Adrenal gland (tissue), 12 donors: Measurements from ENCODE around the gene CCDC120. TPM values are rescaled to one million over a fixed set of nuclear protein-coding genes. Genes with fewer than 3 reads are reported as not detected.

Experiments used
- DNase-seq, 7 donors: peaks; one replicate each; pipeline ENCODE4 v3.0.0-alpha.2; 2019 to 2020
- H3K27ac ChIP-seq, 5 donors: fragments of 200-600 bp; sonication (generic) in 4 of 5; 1 replicate in 3 of 5; 2 replicates in 2 of 5; pipeline versions ENCODE4 v1.5.1 to v1.8.0; 2016 to 2020; ENCODE audit warnings: mild to moderate bottlenecking in 1 of 5
- H3K27me3 ChIP-seq: fragments of 200-600 bp; 2 replicates; pipeline ENCODE4 v1.8.0; 2021
- H3K36me3 ChIP-seq, 2 donors: fragments of 200-600 bp; replicated peaks in 1 of 2; 1 replicate in 1 of 2; 2 replicates in 1 of 2; pipeline versions ENCODE4 v1.5.1 to v1.8.0; 2018 to 2022
- H3K4me1 ChIP-seq, 2 donors: fragments of 200-600 bp; replicated peaks in 1 of 2; 1 replicate in 1 of 2; 2 replicates in 1 of 2; pipeline versions ENCODE4 v1.5.1 to v1.8.0; 2018 to 2021
- H3K4me3 ChIP-seq, 4 donors: fragments of 200-600 bp; sonication (generic) in 3 of 4; one replicate each; pipeline ENCODE4 v1.5.1; 2016 to 2018
- H3K9me3 ChIP-seq, 3 donors: fragments of 200-600 bp; sonication (generic) in 1 of 3; replicated peaks in 1 of 3; 1 replicate in 2 of 3; 2 replicates in 1 of 3; pipeline versions ENCODE4 v1.5.1 to v1.8.0; 2016 to 2021
- CTCF ChIP-seq, 6 experiments: fragments of 450-650 bp in 4 of 6; fragments of 200-600 bp in 2 of 6; sonication (generic) in 1 of 6; IDR thresholded peaks; 1 replicate in 5 of 6; 2 replicates in 1 of 6; pipeline versions ENCODE4 v1.5.1 to v1.8.0; 2016 to 2021; ENCODE audit warnings: antibody characterized with exemption in 6 of 6, mild to moderate bottlenecking in 2 of 6, moderate library complexity in 1 of 6
- POLR2A ChIP-seq, 2 donors: fragments of 450-650 bp; IDR thresholded peaks; one replicate each; pipeline ENCODE4 v1.6.1; 2017; ENCODE audit warnings: antibody characterized with exemption in 2 of 2, mild to moderate bottlenecking in 2 of 2, moderate library complexity in 1 of 2
- WGBS, 4 donors: extraction: QIAGEN DNeasy Blood & Tissue Kit in 2 of 4; methylation state at CpG; one replicate each; pipeline versions ENCODE4 v1.1.5 to v1.1.7; 2013 to 2017; 5-methylcytosine and 5-hydroxymethylcytosine counted together
- intact Hi-C, 2 donors: fragments of 100-400 bp; cut with DNase I; formaldehyde crosslinking; loops; one replicate each; pipeline versions ENCODE4 v1.14.1 to v1.15.0; 2022 to 2023
- polyA plus RNA-seq, 3 donors: library from polyadenylated mRNA; stranded (reverse); fragments of 200-250 nt in 2 of 3; fragments of 350-450 nt in 1 of 3; fragmentation: Illumina TruSeq in 1 of 3; extraction: RNeasy Lipid Tissue Mini Kit (QIAGEN cat#74804) in 1 of 3; gene quantifications; one replicate each; pipeline ENCODE4 v1.2.3, GENCODE V29; 2013 to 2014
- total RNA-seq, 9 donors: library from RNA; depleted of rRNA in 4 of 9; stranded (reverse); fragments of >200 nt in 4 of 9; fragments of 120-200 nt in 1 of 9; fragmentation: NEBNext Ultra II Directional in 1 of 9; extraction: Animal tissue kit (Norgen Biotek cat#: 25700) in 1 of 9; gene quantifications; one replicate each; pipeline versions ENCODE4 v1.1.0 to v1.2.4, GENCODE V29; 2013 to 2023
- donor health status: healthy with polysubstance abuse.
- donor health status: Bipolar disorder and iron deficiency.
- donor health status: DM: yes; HTN: yes; CAD: no.
- donor health status: DM: no; HTN: no; CAD: no.
- donor health status: DM: no; HTN: no; CAD: no.
- donor health status: DM: yes; HTN: yes; CAD: no.

The CCDC120 gene
- total and polyA plus RNA-seq, 12 donors = 1.1 to 30.6 (median 2.8) TPM

GRCh38 chrX:49061490-49061889 is 2.7 kb downstream of the CCDC120 start:
- intact Hi-C loops = no loop called here
- Histone ChIP-seq H3K36me3 (no peaks in the 10 kb centered on the region), H3K27ac (no peak overlapping the region), H3K9me3 (no peaks in the 10 kb centered on the region), H3K27me3 (no peaks in the 10 kb centered on the region), H3K4me1 (no peaks in the 10 kb centered on the region), H3K4me3 (no peak overlapping the region)
- 80 to 89% (median 87%) methylated on average over 7 of the region's 7 CpGs for WGBS, 4 donors
- DNase-seq = no peak
- TF ChIP-seq POLR2A (IDR thresholded peaks at IDR 0.05) (no peak), CTCF (IDR thresholded peaks at IDR 0.05) (no peak)

GRCh38 chrX:49061916-49062315 is 3.1 kb downstream of the CCDC120 start:
- intact Hi-C loops = no loop called here
- no peak for DNase-seq
- H3K4me3 ChIP-seq = no peak overlapping the region
- no peaks in the 10 kb centered on the region for H3K4me1 ChIP-seq
- 78 to 97% (median 89%) methylated on average over 5 to 10 of the region's 10 CpGs for WGBS, 4 donors
- no peaks in the 10 kb centered on the region for H3K36me3 ChIP-seq
- no peak for TF ChIP-seq POLR2A (IDR thresholded peaks at IDR 0.05)
- TF ChIP-seq CTCF (IDR thresholded peaks at IDR 0.05) = no peak
- H3K9me3 ChIP-seq = no peaks in the 10 kb centered on the region
- H3K27me3 ChIP-seq = no peaks in the 10 kb centered on the region
- H3K27ac ChIP-seq = no peak overlapping the region

- WGBS, 4 donors = 92 to 100% (median 95%) methylated on average over 3 to 9 of the region's 9 CpGs
- H3K27me3 ChIP-seq = no peaks in the 10 kb centered on the region
- DNase-seq = no peak
- no peaks in the 10 kb centered on the region for H3K9me3 ChIP-seq
- H3K27ac ChIP-seq = no peak overlapping the region
- no peak overlapping the region for H3K4me3 ChIP-seq
- intact Hi-C loops = no loop called here
- no peaks in the 10 kb centered on the region for H3K4me1 ChIP-seq
- TF ChIP-seq POLR2A (IDR thresholded peaks at IDR 0.05) (no peak), CTCF (IDR thresholded peaks at IDR 0.05) (no peak)
- no peaks in the 10 kb centered on the region for H3K36me3 ChIP-seq
These were observed 4.9 kb downstream of the CCDC120 start for GRCh38 chrX:49063715-49064114.

GRCh38 chrX:49064303-49064702 is 5.5 kb downstream of the CCDC120 start:
- intact Hi-C loops = no loop called here

More at GRCh38 chrX:49064303-49064702, 5.5 kb downstream of the CCDC120 start:
- H3K27me3 ChIP-seq = no peaks in the 10 kb centered on the region
- no peak overlapping the region for H3K27ac ChIP-seq
- WGBS, 4 donors = 79 to 90% (median 84%) methylated on average over 3 to 20 of the region's 20 CpGs; no CpG with 5 or more reads in 1 of the 4 donors
- DNase-seq = no peak
- no peak for TF ChIP-seq POLR2A (IDR thresholded peaks at IDR 0.05)
- no peak for TF ChIP-seq CTCF (IDR thresholded peaks at IDR 0.05)
- no peak overlapping the region for H3K4me3 ChIP-seq
- no peaks in the 10 kb centered on the region for H3K9me3 ChIP-seq
- no peaks in the 10 kb centered on the region for H3K36me3 ChIP-seq
- no peaks in the 10 kb centered on the region for H3K4me1 ChIP-seq
